CD4-positive, alpha-beta T cell (primary cell): ENCODE data around the gene MORN4. TPM values are rescaled to one million over a fixed set of nuclear protein-coding genes. Genes with fewer than 3 reads are reported as not detected.
A peak's percentile ranks its signal among the peaks of the same experiment; 100 is the strongest.

ENCODE experiments used
- ATAC-seq: fragments of 200-7000 bp; cut with Tn5 transposase; one replicate; pipeline ENCODE4 v1.10.0; 2022; ENCODE audit warnings: mild to moderate bottlenecking; ENCODE audit not compliant: poor library complexity
- CTCF ChIA-PET: fragments of 350-600 bp; sonication (Branson Sonifier 250); formaldehyde crosslinking; loops from one replicate; lab custom pipeline; 2021; ENCODE audit warnings: antibody characterized with exemption, inconsistent platforms; lab: Charles Lee
- POLR2A ChIA-PET: fragments of 350-600 bp; sonication (Branson Sonifier 250); formaldehyde crosslinking; loops from one replicate; lab custom pipeline; 2021; ENCODE audit warnings: antibody characterized with exemption, inconsistent platforms; lab: Charles Lee
- DNase-seq, 14 experiments: peaks; one replicate each; pipeline ENCODE4 v3.0.0-alpha.2; 2013 to 2020; ENCODE audit warnings: mixed read lengths in 2 of 14
- H3K27ac ChIP-seq, 2 donors: one replicate each; pipeline versions ENCODE4 v1.5.1 to v1.7.0; 2013; ENCODE audit warnings: low read length in 2 of 2, low read depth in 1 of 2, mild to moderate bottlenecking in 1 of 2
- H3K27me3 ChIP-seq, 2 experiments: 1 replicate in 1 of 2; 2 replicates in 1 of 2; pipeline versions ENCODE4 v1.6.1 to v1.7.0; 2013; ENCODE audit warnings: low read length in 2 of 2, control low read depth in 1 of 2, mild to moderate bottlenecking in 1 of 2, moderate library complexity in 1 of 2; ENCODE audit not compliant: insufficient read depth in 2 of 2, control insufficient read depth in 1 of 2
- H3K36me3 ChIP-seq: one replicate; pipeline ENCODE4 v1.6.1; 2013; ENCODE audit warnings: low read length, control low read depth; ENCODE audit not compliant: insufficient read depth
- H3K4me1 ChIP-seq: one replicate; pipeline ENCODE4 v1.6.1; 2013; ENCODE audit warnings: low read length, control low read depth; ENCODE audit not compliant: insufficient read depth
- H3K4me3 ChIP-seq: one replicate; pipeline ENCODE4 v1.5.1; 2013; ENCODE audit warnings: mild to moderate bottlenecking, low read length, moderate library complexity
- H3K9me3 ChIP-seq, 2 experiments: 1 replicate in 1 of 2; 2 replicates in 1 of 2; pipeline versions ENCODE4 v1.6.1 to v1.7.0; 2013; ENCODE audit warnings: low read length in 2 of 2, mild to moderate bottlenecking in 2 of 2, control low read depth in 1 of 2, moderate library complexity in 1 of 2; ENCODE audit not compliant: control insufficient read depth in 1 of 2, insufficient read depth in 1 of 2
- H3K27ac Mint-ChIP-seq: one replicate; pipeline ENCODE4 v1.8.0; 2020; ENCODE audit warnings: mixed read lengths
- H3K27me3 Mint-ChIP-seq: one replicate; pipeline ENCODE4 v1.8.0; 2021; ENCODE audit warnings: mixed read lengths
- H3K36me3 Mint-ChIP-seq: one replicate; pipeline ENCODE4 v1.8.0; 2021; ENCODE audit warnings: low read depth, mixed read lengths
- H3K4me1 Mint-ChIP-seq: one replicate; pipeline ENCODE4 v1.8.0; 2021; ENCODE audit warnings: low read depth, mixed read lengths
- H3K4me3 Mint-ChIP-seq: one replicate; pipeline ENCODE4 v1.8.0; 2020; ENCODE audit warnings: mild to moderate bottlenecking, mixed read lengths
- H3K9me3 Mint-ChIP-seq: one replicate; pipeline ENCODE4 v1.8.0; 2020; ENCODE audit warnings: mixed read lengths
- intact Hi-C, 2 experiments: fragments of 100-400 bp; cut with DNase I in 1 of 2; cut with micrococcal nuclease in 1 of 2; formaldehyde crosslinking; loops; one replicate each; pipeline versions ENCODE4 v1.15.1 to v1.9.0; 2023 to 2025; cut with DNase I, micrococcal nuclease
- total RNA-seq, 174 experiments: library from RNA in 2 of 174; stranded (reverse) in 2 of 174; gene quantifications; one replicate each; pipeline ENCODE4 v1.2.3 and lab custom pipeline; 2021 to 2026
- TF ChIP-seq, protein P1 (sequence below): fragments of 200-600 bp; IDR thresholded peaks from one replicate; pipeline ENCODE4 v1.8.0; 2022; ENCODE audit warnings: antibody characterized with exemption, mild to moderate bottlenecking

The MORN4 gene
- total RNA-seq, 2 experiments from 2014 or later: 0.36 to 0.39 TPM

DNA sequence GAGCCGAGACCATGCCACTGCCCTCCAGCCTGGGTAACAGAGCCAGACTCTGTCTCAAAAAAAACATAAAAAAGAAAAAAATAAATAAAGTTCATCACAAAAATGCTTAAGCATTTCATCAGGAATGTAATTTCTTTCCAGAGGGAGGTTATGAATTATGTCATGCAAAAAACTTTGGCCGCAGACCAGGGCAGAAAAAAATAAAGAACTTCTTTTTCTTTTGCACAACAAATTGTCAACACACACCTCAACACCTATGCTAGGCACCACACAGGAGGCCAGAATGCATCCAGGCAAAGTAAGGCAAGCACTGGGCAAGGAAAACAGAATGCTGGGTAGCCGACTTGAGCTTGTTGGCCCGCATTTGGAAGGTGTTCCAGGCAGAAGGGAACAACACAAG lies 39.9 kb downstream of the MORN4 start:
- no peak for ATAC-seq
- H3K4me3 Mint-ChIP-seq: no peak overlapping the region
- no peaks in the 10 kb centered on the region for H3K4me1 ChIP-seq
- H3K4me3 ChIP-seq: no peak overlapping the region
- H3K36me3 Mint-ChIP-seq: no peaks in the 10 kb centered on the region
- intact Hi-C loops: no loop called here
- TF ChIP-seq, protein P1, sequence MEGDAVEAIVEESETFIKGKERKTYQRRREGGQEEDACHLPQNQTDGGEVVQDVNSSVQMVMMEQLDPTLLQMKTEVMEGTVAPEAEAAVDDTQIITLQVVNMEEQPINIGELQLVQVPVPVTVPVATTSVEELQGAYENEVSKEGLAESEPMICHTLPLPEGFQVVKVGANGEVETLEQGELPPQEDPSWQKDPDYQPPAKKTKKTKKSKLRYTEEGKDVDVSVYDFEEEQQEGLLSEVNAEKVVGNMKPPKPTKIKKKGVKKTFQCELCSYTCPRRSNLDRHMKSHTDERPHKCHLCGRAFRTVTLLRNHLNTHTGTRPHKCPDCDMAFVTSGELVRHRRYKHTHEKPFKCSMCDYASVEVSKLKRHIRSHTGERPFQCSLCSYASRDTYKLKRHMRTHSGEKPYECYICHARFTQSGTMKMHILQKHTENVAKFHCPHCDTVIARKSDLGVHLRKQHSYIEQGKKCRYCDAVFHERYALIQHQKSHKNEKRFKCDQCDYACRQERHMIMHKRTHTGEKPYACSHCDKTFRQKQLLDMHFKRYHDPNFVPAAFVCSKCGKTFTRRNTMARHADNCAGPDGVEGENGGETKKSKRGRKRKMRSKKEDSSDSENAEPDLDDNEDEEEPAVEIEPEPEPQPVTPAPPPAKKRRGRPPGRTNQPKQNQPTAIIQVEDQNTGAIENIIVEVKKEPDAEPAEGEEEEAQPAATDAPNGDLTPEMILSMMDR: no peak
- H3K27ac ChIP-seq: no peak overlapping the region
- no peaks in the 10 kb centered on the region for H3K9me3 Mint-ChIP-seq
- no peaks in the 10 kb centered on the region for H3K4me1 Mint-ChIP-seq
- ChIA-PET POLR2A (no interaction called here), CTCF (no interaction called here)
- DNase-seq: no peak
- no peaks in the 10 kb centered on the region for H3K36me3 ChIP-seq
- H3K27ac Mint-ChIP-seq: no peak overlapping the region
- no peaks in the 10 kb centered on the region for H3K27me3 Mint-ChIP-seq
- no peaks in the 10 kb centered on the region for H3K9me3 ChIP-seq
- no peaks in the 10 kb centered on the region for H3K27me3 ChIP-seq

DNA sequence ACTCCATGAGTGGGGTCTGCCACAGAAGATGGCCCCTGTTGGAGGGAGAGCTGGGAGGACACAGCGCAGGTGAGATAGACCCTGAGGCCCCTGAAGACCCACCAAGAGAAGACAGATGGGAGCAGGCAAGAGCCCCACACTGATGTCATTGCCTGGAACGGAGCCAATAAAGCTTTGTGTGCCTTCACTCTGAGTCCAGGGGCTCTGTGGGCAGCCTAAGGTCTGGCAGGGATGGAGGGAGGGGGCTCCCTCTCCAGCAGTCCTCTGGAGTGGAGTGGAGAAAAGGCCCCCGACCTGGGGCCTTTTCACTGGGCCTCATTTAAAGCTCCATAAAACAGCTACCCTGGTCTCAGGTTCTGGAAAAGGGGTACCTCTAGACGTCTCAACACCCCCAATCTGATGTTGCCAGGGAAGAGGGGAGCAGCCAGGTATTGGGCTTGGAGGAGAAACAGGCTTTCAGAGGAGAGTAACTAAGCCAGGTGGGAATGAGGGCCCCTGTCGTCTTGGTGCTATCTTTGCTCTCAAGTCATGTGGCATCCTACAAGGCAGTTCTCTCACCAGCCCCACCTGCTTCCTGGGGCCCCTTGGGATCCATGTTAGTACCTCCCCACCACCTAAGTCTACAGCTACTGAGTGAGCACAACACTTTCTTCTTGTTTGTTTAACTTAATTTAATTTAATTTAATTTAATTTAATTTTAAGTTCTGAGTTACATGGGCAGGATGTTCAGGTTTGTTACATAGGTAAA lies 42.4 kb downstream of the MORN4 start:
- Histone ChIP-seq H3K4me3 (no peak overlapping the region), H3K36me3 (no peaks in the 10 kb centered on the region), H3K4me1 (no peaks in the 10 kb centered on the region), H3K27me3 (no peaks in the 10 kb centered on the region), H3K27ac (no peak overlapping the region), H3K9me3 (no peaks in the 10 kb centered on the region)
- no peaks in the 10 kb centered on the region for H3K36me3 Mint-ChIP-seq
- H3K27me3 Mint-ChIP-seq: no peaks in the 10 kb centered on the region
- ChIA-PET CTCF (no interaction called here), POLR2A (no interaction called here)
- H3K4me3 Mint-ChIP-seq: no peak overlapping the region
- no peak overlapping the region for H3K27ac Mint-ChIP-seq
- H3K4me1 Mint-ChIP-seq: no peaks in the 10 kb centered on the region
- no peak for DNase-seq
- intact Hi-C loops: no loop called here
- ATAC-seq: no peak
- TF ChIP-seq, protein P1: no peak
- no peaks in the 10 kb centered on the region for H3K9me3 Mint-ChIP-seq

DNA sequence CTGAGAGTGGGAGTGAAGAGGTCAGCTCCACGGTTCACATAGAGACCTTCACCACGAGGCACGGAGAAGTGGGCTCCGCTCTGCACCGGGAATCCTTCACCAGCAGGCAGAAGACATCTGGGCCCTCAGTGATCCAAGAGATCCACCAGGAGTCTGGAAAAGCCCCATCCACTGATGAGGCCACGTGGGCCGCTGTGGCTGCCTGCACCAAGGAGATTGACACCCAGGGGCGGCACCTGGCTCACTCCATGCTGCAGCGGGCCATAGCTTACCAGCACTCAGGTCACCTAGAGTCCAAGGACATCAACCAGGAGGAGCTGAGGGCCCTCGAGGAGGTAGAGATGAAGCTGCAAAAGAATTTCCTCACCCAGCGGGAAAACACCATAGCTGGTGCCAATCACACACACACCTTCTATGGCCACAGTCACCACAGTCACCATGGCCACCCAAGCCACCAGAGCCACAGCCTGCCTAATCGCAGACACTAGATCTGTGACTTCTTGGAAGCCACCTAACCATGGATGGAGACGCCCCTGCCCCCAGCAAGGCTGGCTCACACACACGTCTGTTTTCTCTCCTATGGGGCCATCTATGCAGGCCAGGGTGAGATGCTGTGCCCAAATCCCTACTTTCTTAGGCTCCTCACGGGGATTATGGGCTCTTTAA lies 43.1 kb downstream of the MORN4 start:
- ATAC-seq (no peak), DNase-seq (peak in 1 of 14 experiments; percentile 21)
- Mint-ChIP-seq H3K4me1 (no peaks in the 10 kb centered on the region), H3K27me3 (no peaks in the 10 kb centered on the region), H3K36me3 (no peaks in the 10 kb centered on the region), H3K27ac (no peak overlapping the region), H3K4me3 (no peak overlapping the region), H3K9me3 (no peaks in the 10 kb centered on the region)
- ChIA-PET CTCF (no interaction called here), POLR2A (no interaction called here)
- Histone ChIP-seq H3K4me1 (no peaks in the 10 kb centered on the region), H3K36me3 (no peaks in the 10 kb centered on the region), H3K4me3 (no peak overlapping the region), H3K27ac (no peak overlapping the region), H3K27me3 (no peaks in the 10 kb centered on the region), H3K9me3 (no peaks in the 10 kb centered on the region)
- intact Hi-C loops: no loop called here
- TF ChIP-seq, protein P1: no peak
